Right lobe of liver (tissue), 6 donors: ENCODE measurements around the gene ASPHD1. TPM values are rescaled to one million over a fixed set of nuclear protein-coding genes. Genes with fewer than 3 reads are reported as not detected.
"Not testable (repeated sequence)": the region's sequence is repeated elsewhere in the genome, so short reads cannot be mapped to it uniquely, and the experiment has no call there.

Source experiments
- ATAC-seq, 4 donors: fragments of 200-7000 bp; cut with Tn5 transposase; one replicate each; pipeline ENCODE4 v1.9.1; 2020; ENCODE audit warnings: mild to moderate bottlenecking in 4 of 4, moderate library complexity in 4 of 4
- DNase-seq, 3 donors: peaks; one replicate each; pipeline ENCODE4 v3.0.0-alpha.2; 2020
- H3K27ac ChIP-seq, 3 donors: fragments of 200-600 bp; one replicate each; pipeline ENCODE4 v1.8.0; 2022
- H3K27me3 ChIP-seq, 2 donors: fragments of 200-600 bp; one replicate each; pipeline ENCODE4 v1.8.0; 2022
- H3K36me3 ChIP-seq, 4 donors: fragments of 200-600 bp; sonication (generic) in 1 of 4; one replicate each; pipeline versions ENCODE4 v1.5.1 to v1.8.0; 2017 to 2022; ENCODE audit warnings: control low read depth in 1 of 4
- H3K4me1 ChIP-seq, 4 donors: fragments of 200-600 bp; sonication (generic) in 1 of 4; one replicate each; pipeline versions ENCODE4 v1.5.1 to v1.8.0; 2017 to 2022; ENCODE audit warnings: control low read depth in 1 of 4
- H3K4me3 ChIP-seq, 3 donors: fragments of 200-600 bp; one replicate each; pipeline ENCODE4 v1.8.0; 2022
- H3K9me3 ChIP-seq, 4 donors: fragments of 200-600 bp; sonication (generic) in 1 of 4; one replicate each; pipeline versions ENCODE4 v1.5.1 to v1.8.0; 2017 to 2022; ENCODE audit warnings: control low read depth in 1 of 4
- POLR2A ChIP-seq: fragments of 450-650 bp; IDR thresholded peaks from one replicate; pipeline ENCODE4 v1.6.1; 2017; ENCODE audit warnings: antibody characterized with exemption, mild to moderate bottlenecking
- WGBS: methylation state at CpG from one replicate; pipeline ENCODE4 v1.1.6; 2018; ENCODE audit warnings: low coverage, low lambda C conversion rate; ENCODE audit not compliant: insufficient coverage; ENCODE audit errors: missing lambda C conversion rate; 5-methylcytosine and 5-hydroxymethylcytosine counted together
- intact Hi-C, 2 donors: fragments of 100-400 bp; cut with DNase I; formaldehyde crosslinking; loops; one replicate each; pipeline versions ENCODE4 v1.11.2 to v1.14.1; 2022
- total RNA-seq, 6 experiments: library from RNA; depleted of rRNA in 2 of 6; stranded (reverse); fragments of >200 nt in 2 of 6; fragmentation: NEBNext Ultra II Directional in 3 of 6; extraction: Animal tissue kit (Norgen Biotek cat#: 25700) in 3 of 6; gene quantifications; one replicate each; pipeline versions ENCODE4 v1.1.0 to v1.2.4, GENCODE V29; 2016 to 2023
- TF ChIP-seq, protein P1 (sequence below), 4 donors: fragments of 200-600 bp in 3 of 4; fragments of 450-650 bp in 1 of 4; IDR thresholded peaks; one replicate each; pipeline versions ENCODE4 v1.5.1 to v1.8.0; 2016 to 2022; ENCODE audit warnings: antibody characterized with exemption in 4 of 4, mild to moderate bottlenecking in 2 of 4
- donor health status: DM: no; HTN: yes; CAD: no.
- donor health status: DM: no; HTN: no; CAD: no.
- donor health status: DM: no; HTN: no; CAD: no.
- donor health status: DM: no; HTN: yes; CAD: no.
- donor health status: DM: no; HTN: yes; CAD: no.

ASPHD1 gene
- total RNA-seq, 6 experiments from 2014 or later = 0.38 to 0.50 TPM; not detected in 4

DNA sequence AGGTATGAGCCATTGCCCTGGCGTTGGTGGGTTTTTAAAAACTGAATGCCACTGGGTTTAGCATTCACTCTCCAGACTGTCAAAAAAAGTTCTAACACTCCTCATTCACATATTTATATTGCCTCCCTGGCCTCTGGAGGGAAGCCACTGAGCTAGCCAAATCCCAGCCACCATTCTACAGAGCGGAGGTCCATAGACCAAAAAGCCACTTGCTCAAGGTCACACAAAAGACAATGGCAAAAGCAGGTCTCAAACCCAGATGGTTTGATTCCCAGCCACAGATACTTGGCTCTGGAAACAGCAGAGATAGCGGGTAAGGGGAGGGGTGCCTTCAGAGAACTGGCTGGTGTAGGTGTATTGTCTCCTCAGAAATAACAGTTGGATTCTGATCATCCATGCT is 19.2 kb upstream of the ASPHD1 start:
- Histone ChIP-seq H3K4me3 (no peak overlapping the region), H3K27ac (no peak overlapping the region), H3K9me3 (no peaks in the 10 kb centered on the region), H3K36me3 (no peaks in the 10 kb centered on the region), H3K27me3 (peaks cover 0 to 7% of the 10 kb centered on the region in 2 donors), H3K4me1 (no peaks in the 10 kb centered on the region)
- 87% methylated on average over 3 of the region's 3 CpGs for WGBS
- no peak for DNase-seq
- intact Hi-C loops = no loop called here
- TF ChIP-seq, protein P1, sequence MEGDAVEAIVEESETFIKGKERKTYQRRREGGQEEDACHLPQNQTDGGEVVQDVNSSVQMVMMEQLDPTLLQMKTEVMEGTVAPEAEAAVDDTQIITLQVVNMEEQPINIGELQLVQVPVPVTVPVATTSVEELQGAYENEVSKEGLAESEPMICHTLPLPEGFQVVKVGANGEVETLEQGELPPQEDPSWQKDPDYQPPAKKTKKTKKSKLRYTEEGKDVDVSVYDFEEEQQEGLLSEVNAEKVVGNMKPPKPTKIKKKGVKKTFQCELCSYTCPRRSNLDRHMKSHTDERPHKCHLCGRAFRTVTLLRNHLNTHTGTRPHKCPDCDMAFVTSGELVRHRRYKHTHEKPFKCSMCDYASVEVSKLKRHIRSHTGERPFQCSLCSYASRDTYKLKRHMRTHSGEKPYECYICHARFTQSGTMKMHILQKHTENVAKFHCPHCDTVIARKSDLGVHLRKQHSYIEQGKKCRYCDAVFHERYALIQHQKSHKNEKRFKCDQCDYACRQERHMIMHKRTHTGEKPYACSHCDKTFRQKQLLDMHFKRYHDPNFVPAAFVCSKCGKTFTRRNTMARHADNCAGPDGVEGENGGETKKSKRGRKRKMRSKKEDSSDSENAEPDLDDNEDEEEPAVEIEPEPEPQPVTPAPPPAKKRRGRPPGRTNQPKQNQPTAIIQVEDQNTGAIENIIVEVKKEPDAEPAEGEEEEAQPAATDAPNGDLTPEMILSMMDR (IDR thresholded peaks at IDR 0.05) = no peak
- no peak for ATAC-seq

DNA sequence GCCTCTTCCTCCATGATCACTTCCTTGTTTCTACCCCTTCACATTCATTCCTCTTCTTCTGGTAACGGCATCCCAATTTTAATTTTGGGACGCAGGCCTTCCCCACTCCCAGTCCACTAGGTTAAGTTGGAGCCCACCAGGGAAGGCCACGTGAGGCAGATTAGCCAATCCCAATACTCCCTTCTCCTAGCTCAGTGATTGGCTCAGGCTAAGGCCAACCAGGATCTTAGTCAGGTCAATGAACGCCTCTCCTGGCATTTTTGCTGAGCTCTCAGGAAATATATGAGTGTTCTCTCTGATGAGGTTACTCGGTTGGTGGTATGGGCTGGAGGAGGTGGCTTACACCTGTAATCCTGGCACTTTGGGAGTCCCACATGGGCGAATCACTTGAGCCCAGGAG is 16.3 kb upstream of the ASPHD1 start:
- Histone ChIP-seq H3K36me3 (no peaks in the 10 kb centered on the region), H3K27ac (no peak overlapping the region), H3K4me1 (no peaks in the 10 kb centered on the region), H3K4me3 (no peak overlapping the region), H3K9me3 (no peaks in the 10 kb centered on the region), H3K27me3 (no peaks in the 10 kb centered on the region)
- TF ChIP-seq, protein P1 (IDR thresholded peaks at IDR 0.05) = no peak
- no peak for TF ChIP-seq POLR2A
- 65% methylated on average over 6 of the region's 6 CpGs for WGBS
- ATAC-seq (no peak), DNase-seq (no peak)
- intact Hi-C loops = no loop called here

DNA sequence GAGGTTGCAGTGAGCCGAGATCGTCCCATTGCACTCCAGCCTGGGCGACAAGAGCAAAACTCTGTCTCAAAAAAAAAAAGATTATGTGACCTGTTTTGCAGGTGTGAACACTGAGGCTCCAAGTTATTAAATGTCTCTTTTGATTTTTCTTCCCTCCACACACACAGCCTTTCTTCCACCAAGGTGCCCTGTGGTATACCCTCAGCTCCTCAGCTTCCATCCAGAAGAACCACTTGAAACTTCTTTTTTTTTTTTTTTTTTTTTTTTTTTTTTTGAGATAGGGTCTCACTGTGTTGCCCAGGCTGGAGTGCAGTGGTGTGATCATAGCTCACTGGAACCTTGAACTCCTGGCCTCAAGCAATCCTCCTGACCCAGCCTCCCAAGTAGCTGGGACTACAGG is 10.9 kb upstream of the ASPHD1 start:
- H3K9me3 ChIP-seq, ATAC-seq, H3K27me3 ChIP-seq, DNase-seq, H3K4me3 ChIP-seq, H3K4me1 ChIP-seq, intact Hi-C loops, H3K27ac ChIP-seq, H3K36me3 ChIP-seq: not testable (repeated sequence)
- no CpG with 5 or more reads among the region's 3 CpGs for WGBS

DNA sequence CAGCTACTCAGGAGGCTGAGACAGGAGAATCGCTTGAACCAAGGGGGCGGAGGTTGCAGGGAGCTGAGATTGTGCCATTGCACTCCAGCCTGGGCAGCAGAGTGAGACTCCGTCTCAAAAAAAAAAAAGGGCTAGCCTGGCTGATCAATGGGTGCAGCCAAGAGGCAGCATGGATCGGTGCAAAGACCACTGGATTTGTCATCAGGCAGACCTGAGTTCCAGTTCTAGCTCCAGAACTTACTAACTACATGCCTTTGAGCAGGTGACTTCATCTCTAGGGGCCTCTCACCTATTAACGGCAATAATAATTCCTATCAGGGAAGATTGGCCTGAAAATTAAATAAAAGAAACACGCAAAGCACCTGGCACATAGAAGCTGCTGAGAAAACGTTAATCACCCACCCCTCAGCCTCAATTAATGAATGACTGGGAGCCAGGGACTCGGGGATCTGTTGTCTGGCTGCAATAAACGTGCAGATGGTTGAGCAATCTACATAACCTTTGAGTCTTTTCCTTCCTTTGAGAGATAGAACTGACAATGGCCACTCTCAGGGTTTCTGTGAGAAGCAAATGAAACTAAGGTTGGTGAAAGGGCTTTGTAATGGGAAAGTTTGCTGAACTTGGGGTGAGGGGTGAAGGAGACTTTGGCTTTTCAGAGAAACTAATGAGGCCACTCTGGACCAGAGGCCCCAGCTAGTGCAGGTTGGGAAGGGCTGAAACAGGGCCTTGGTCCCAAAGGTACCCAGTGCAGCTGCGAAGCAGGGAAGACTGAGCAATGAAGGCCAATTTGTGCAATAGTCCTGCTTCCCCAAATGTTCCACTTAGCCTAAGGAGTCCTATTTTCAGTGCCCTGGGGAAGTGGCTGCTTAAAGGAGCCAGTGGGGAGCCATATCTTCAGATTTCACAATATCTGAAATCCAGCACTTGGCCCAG is 8.5 kb upstream of the ASPHD1 start:
- Histone ChIP-seq H3K27me3 (no peaks in the 10 kb centered on the region), H3K36me3 (no peaks in the 10 kb centered on the region), H3K4me1 (no peaks in the 10 kb centered on the region), H3K4me3 (no peak overlapping the region), H3K27ac (no peak overlapping the region), H3K9me3 (no peaks in the 10 kb centered on the region)
- no peak for DNase-seq
- 38% methylated on average over 8 of the region's 10 CpGs for WGBS
- intact Hi-C loops = no loop called here
- ATAC-seq = peak in 3 of 4 donors; percentile 36 to 73 (median 59)
- no peak for TF ChIP-seq POLR2A
- TF ChIP-seq, protein P1 (IDR thresholded peaks at IDR 0.05) = no peak

DNA sequence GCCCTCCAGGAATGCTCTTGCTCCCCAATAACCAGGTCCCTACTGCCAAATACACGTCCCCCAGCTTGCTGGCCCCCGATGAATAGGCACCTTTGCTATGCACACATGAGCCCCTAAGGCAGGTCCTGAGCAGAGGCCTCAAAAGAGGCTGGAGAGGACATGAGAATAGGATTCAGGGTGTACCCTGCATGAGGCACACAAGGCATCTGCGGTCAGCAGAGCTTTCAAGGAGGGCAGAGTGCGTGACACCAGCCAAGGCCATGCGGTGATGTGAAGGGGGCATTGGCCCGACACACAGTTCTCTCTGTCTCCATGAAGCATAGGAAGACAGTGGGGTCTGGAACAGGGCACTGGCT is 7.9 kb upstream of the ASPHD1 start:
- Histone ChIP-seq H3K4me3 (no peak overlapping the region), H3K36me3 (no peaks in the 10 kb centered on the region), H3K4me1 (no peaks in the 10 kb centered on the region), H3K9me3 (no peaks in the 10 kb centered on the region), H3K27me3 (no peaks in the 10 kb centered on the region), H3K27ac (no peak overlapping the region)
- ATAC-seq = no peak
- intact Hi-C loops = no loop called here
- no peak for TF ChIP-seq POLR2A
- TF ChIP-seq, protein P1 (IDR thresholded peaks at IDR 0.05) = no peak
- no peak for DNase-seq
- no CpG with 5 or more reads among the region's 6 CpGs for WGBS
